ENCODE measurements around the gene NR6A1.

NR6A1 gene

GRCh38 chr9:124518116-124518515 lies 253.0 kb downstream of the NR6A1 start:
- Mint-ChIP-seq H3K36me3 (ENCODE audit: low read depth) (peaks cover 16% of the 10 kb centered on the region), H3K27ac (no peak overlapping the region), H3K4me3 (no peak overlapping the region), H3K9me3 (no peaks in the 10 kb centered on the region), H3K27me3 (peaks cover 1% of the 10 kb centered on the region), H3K4me1 (ENCODE audit: low read depth) (peaks cover 10% of the 10 kb centered on the region)
- intact Hi-C loops (cut with micrococcal nuclease), result no loop called here

DNA sequence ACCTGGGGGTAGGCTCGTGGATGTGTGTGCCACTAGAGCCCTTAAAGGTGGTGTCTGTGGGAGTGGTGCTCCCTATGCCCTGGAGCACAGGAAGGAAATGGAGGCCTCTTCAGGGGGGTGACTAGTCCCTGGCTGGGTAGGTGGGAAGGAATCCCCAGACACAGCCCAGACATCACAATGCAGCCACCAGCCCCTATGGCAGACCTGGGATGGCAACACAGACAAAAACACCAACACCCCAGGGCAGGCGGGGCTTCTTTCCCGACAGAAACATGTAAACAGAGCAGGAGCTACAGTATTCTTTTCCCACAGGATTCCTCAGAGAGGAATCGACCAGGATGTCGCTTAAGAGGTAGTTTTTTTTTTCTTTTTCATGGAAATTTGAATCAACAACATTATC lies 253.5 kb downstream of the NR6A1 start:
- intact Hi-C loops (cut with micrococcal nuclease), result no loop called here

DNA sequence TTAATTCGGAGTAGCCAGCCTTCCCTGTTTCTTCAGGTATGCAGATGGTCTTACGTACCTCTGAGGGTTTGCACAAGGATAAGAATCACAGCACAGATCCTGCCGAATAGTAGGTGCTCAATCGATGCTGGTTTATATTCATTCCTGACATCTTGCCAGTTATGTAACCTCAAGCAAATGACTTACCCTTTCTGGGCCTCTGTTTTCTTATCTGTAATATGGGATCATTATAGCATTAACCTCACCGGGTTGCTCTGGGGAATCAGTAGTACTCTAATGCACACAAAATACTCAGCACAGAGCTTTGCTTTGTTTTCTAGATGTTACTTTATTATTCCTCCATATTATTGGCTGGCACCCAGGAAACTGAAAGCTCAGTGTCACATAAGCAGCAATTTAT lies 256.2 kb downstream of the NR6A1 start:
- Mint-ChIP-seq H3K27me3 (peaks cover 15% of the 10 kb centered on the region), H3K4me1 (ENCODE audit: low read depth) (peaks cover 22% of the 10 kb centered on the region), H3K9me3 (no peaks in the 10 kb centered on the region), H3K27ac (no peak overlapping the region), H3K36me3 (ENCODE audit: low read depth) (no peaks in the 10 kb centered on the region), H3K4me3 (no peak overlapping the region)
- intact Hi-C loops (cut with micrococcal nuclease), result no loop called here

More for the DNA sequence above, 253.5 kb downstream of the NR6A1 start:
- Mint-ChIP-seq H3K27me3 (peaks cover 4% of the 10 kb centered on the region), H3K36me3 (ENCODE audit: low read depth) (peaks cover 15% of the 10 kb centered on the region), H3K27ac (no peak overlapping the region), H3K9me3 (no peaks in the 10 kb centered on the region), H3K4me1 (ENCODE audit: low read depth) (peaks cover 13% of the 10 kb centered on the region), H3K4me3 (no peak overlapping the region)

- Mint-ChIP-seq H3K36me3 (ENCODE audit: low read depth) (no peaks in the 10 kb centered on the region), H3K4me1 (ENCODE audit: low read depth) (peaks cover 22% of the 10 kb centered on the region), H3K4me3 (no peak overlapping the region), H3K9me3 (no peaks in the 10 kb centered on the region), H3K27ac (no peak overlapping the region), H3K27me3 (peaks cover 15% of the 10 kb centered on the region)
- intact Hi-C loops (cut with micrococcal nuclease), result no loop called here
Measured at GRCh38 chr9:124514125-124514524, 257.0 kb downstream of the NR6A1 start.

GRCh38 chr9:124513376-124513994 lies 257.6 kb downstream of the NR6A1 start:
- Mint-ChIP-seq H3K4me1 (ENCODE audit: low read depth) (peaks cover 22% of the 10 kb centered on the region), H3K27me3 (peaks cover 15% of the 10 kb centered on the region), H3K9me3 (no peaks in the 10 kb centered on the region), H3K27ac (no peak overlapping the region), H3K4me3 (no peak overlapping the region), H3K36me3 (ENCODE audit: low read depth) (no peaks in the 10 kb centered on the region)
- intact Hi-C loops (cut with micrococcal nuclease), result no loop called here

DNA sequence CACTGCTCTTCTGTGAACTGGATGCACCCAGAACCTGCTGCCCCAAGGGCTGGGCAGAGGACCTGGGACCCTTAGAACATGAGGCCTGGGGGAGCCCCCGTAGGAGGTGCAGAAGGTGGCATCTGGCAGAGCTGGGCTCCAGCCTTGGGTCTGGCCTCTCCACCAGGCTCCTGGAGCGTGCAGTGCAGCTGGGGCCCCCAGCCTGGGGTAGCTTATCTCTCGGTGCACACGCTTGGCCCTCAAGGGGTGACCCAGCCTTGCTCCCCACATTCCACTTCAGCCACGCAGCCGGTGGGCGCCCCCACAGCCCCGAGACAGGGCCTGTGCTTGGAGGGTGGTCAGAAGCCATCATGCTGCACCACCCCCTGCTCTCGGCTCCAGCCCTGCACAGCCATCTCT lies 258.3 kb downstream of the NR6A1 start:
- H3K4me3 Mint-ChIP-seq, result no peak overlapping the region
- H3K36me3 Mint-ChIP-seq (ENCODE audit: low read depth), result no peaks in the 10 kb centered on the region
- H3K27ac Mint-ChIP-seq, result no peak overlapping the region
- no peaks in the 10 kb centered on the region for H3K9me3 Mint-ChIP-seq
- peaks cover 22% of the 10 kb centered on the region for H3K4me1 Mint-ChIP-seq (ENCODE audit: low read depth)
- intact Hi-C loops (cut with micrococcal nuclease), result no loop called here
- H3K27me3 Mint-ChIP-seq, result peaks cover 15% of the 10 kb centered on the region

DNA sequence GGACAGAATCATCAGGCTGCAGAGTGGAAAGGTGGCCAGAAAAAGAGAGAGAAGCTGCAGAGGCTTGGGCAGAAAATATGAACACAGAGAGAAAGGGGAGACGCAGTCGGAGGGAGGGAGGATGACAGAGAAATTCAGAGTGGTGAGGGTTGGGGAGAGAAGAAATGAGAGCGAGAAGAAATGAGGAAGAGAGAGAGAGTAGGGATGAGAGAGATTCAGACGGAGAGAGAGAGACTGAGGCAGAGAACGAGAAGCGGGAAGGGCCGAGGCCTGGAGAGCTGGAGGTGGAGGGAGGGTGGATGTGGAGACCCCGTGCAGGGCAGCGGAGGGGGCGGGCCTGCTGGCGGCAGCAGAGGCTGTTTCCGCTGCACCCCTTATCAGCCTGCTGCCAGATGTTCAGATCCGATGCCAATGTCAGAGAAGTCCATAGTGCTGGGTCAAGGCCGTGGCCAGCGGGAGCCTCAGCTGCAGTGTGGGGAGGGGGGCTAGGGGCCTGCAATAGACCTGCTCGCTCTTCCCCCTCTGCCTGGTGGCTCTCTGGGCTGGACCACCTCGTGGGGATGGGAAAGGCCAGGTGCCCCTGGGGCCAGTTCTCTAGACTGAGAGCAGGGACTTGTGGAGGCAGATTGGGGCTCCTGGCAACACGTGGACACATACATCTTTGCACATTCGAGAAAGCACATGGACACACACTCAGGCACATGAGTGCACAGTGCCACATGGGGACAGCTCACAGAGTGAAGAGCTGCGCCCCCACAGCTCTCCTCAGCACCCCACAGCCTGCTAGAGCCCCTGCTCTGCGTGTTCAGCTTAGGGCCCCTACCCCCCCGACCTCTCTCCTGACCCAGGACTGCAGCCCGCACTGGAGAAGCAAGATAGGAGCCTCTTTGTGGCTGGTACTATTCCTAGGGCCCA lies 259.0 kb downstream of the NR6A1 start:
- intact Hi-C loops (cut with micrococcal nuclease), result no loop called here

DNA sequence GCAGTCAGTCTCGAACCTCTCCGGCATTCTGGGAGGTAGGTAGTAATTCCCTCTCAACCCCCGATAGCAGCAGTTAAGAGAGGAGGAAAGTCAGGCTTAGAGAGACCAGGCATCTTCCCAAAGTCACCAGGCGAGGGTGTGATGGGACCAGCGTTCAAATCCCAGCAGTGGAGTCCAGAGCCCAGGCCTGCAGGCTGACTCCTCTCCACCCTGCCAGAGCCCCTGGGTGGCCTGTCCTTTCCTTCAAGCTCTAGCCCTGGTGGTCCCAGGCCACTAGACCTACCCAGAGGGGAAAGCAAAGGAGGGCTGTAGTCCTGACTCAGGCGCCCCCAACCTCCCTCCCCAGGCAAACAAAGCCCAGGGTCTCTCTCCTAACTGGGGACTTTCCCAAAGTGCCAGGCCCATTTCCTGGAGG lies 259.7 kb downstream of the NR6A1 start:
- intact Hi-C loops (cut with micrococcal nuclease), result no loop called here
- Mint-ChIP-seq H3K4me3 (no peak overlapping the region), H3K4me1 (ENCODE audit: low read depth) (peaks cover 22% of the 10 kb centered on the region), H3K27me3 (peaks cover 25% of the 10 kb centered on the region), H3K36me3 (ENCODE audit: low read depth) (no peaks in the 10 kb centered on the region), H3K27ac (no peak overlapping the region), H3K9me3 (no peaks in the 10 kb centered on the region)

More for the DNA sequence above, 259.0 kb downstream of the NR6A1 start:
- no peak overlapping the region for H3K4me3 Mint-ChIP-seq
- H3K27me3 Mint-ChIP-seq, result peaks cover 20% of the 10 kb centered on the region
- H3K4me1 Mint-ChIP-seq (ENCODE audit: low read depth), result peaks cover 22% of the 10 kb centered on the region
- H3K27ac Mint-ChIP-seq, result no peak overlapping the region
- H3K36me3 Mint-ChIP-seq (ENCODE audit: low read depth), result no peaks in the 10 kb centered on the region
- H3K9me3 Mint-ChIP-seq, result no peaks in the 10 kb centered on the region

- Mint-ChIP-seq H3K36me3 (ENCODE audit: low read depth) (no peaks in the 10 kb centered on the region), H3K4me1 (ENCODE audit: low read depth) (peaks cover 22% of the 10 kb centered on the region), H3K27me3 (peaks cover 31% of the 10 kb centered on the region), H3K9me3 (no peaks in the 10 kb centered on the region), H3K27ac (no peak overlapping the region), H3K4me3 (no peak overlapping the region)
- intact Hi-C loops (cut with micrococcal nuclease), result no loop called here
Measured at GRCh38 chr9:124510650-124511425, 260.3 kb downstream of the NR6A1 start.

GRCh38 chr9:124507880-124508423 lies 263.2 kb downstream of the NR6A1 start:
- intact Hi-C loops (cut with micrococcal nuclease), result no loop called here
- Mint-ChIP-seq H3K9me3 (no peaks in the 10 kb centered on the region), H3K27ac (no peak overlapping the region), H3K36me3 (ENCODE audit: low read depth) (no peaks in the 10 kb centered on the region), H3K4me1 (ENCODE audit: low read depth) (peaks cover 18% of the 10 kb centered on the region), H3K27me3 (peaks cover 50% of the 10 kb centered on the region), H3K4me3 (no peak overlapping the region)

DNA sequence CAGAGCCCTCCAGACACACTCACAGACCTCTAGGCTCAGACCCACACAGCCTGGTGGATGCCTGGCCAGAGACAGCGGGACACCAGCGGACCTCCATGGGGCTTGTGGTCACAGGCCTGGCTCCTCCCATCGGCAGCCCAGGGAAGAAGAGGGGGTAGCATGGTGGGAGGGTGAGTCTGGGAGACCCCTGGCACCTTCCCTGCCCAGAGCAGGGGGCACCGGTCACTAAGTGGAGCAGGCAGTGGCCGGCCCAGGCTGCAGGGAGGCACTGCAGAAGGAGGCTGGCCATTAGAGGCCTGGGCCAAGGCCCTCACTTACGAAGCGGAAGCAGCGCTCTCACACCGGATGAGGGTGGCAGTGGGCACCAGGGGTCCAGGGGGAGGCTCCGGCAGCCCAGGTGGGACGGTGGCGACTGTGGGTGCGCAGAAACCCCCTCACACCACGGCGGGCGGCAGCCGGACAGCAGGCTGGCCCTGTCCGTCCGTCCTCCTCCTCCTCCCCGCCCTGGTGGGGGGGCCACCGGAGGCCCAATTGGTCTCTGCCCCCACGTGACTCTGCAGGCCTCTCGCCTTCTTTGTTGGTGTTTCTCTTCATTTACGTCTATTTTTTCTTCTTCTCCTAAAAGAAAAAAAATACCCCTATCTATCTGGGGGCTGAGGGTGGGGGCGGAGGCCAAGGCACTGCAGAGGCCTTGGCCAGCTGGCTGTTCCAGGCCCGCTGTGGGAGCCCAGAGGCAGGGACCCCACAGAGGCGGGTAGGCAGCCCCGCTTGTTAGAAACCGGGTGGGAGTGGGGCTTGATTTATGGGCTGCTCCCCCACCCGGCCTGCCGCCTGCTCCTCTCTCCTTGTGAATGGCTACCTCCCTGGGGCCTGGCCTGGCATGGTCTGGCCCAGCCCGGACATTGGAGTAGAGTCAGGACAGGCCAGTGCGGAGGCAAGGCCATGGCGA lies 263.9 kb downstream of the NR6A1 start, which contains the start of gene NR5A1:
NR5A1 (minus strand) TSS at position 469 of the 949 bp plus-strand sequence. CDS start 4,004 bp downstream, outside the sequence.
- Mint-ChIP-seq H3K9me3 (no peaks in the 10 kb centered on the region), H3K36me3 (ENCODE audit: low read depth) (no peaks in the 10 kb centered on the region), H3K4me3 (no peak within 1 kb of the TSS), H3K27me3 (peaks cover 51% of the 10 kb centered on the region), H3K4me1 (ENCODE audit: low read depth) (peaks cover 15% of the 10 kb centered on the region), H3K27ac (no peak within 1 kb of the TSS)
- intact Hi-C loops (cut with micrococcal nuclease), result no loop called here

- no peak overlapping the region for H3K27ac Mint-ChIP-seq
- H3K36me3 Mint-ChIP-seq (ENCODE audit: low read depth), result no peaks in the 10 kb centered on the region
- intact Hi-C loops (cut with micrococcal nuclease), result no loop called here
- H3K4me3 Mint-ChIP-seq, result no peak overlapping the region
- H3K9me3 Mint-ChIP-seq, result no peaks in the 10 kb centered on the region
- H3K27me3 Mint-ChIP-seq, result peaks cover 52% of the 10 kb centered on the region
- peaks cover 8% of the 10 kb centered on the region for H3K4me1 Mint-ChIP-seq (ENCODE audit: low read depth)
Measured at GRCh38 chr9:124506433-124506832, 264.7 kb downstream of the NR6A1 start.

- H3K4me1 Mint-ChIP-seq (ENCODE audit: low read depth), result peaks cover 8% of the 10 kb centered on the region
- H3K36me3 Mint-ChIP-seq (ENCODE audit: low read depth), result no peaks in the 10 kb centered on the region
- no peak overlapping the region for H3K27ac Mint-ChIP-seq
- no peak overlapping the region for H3K4me3 Mint-ChIP-seq
- H3K9me3 Mint-ChIP-seq, result no peaks in the 10 kb centered on the region
- intact Hi-C loops (cut with micrococcal nuclease), result no loop called here
- H3K27me3 Mint-ChIP-seq, result peaks cover 57% of the 10 kb centered on the region
Measured at GRCh38 chr9:124505901-124506346, 265.2 kb downstream of the NR6A1 start.

All from dendritic cell treated with granulocyte-macrophage colony-stimulating factor and Interleukin-4, amounts not matched to agents 40 ng/mL and 50 ng/mL, for 4 days (primary cell).